Measurements from ENCODE around the gene TOM1L2. TPM values are rescaled to one million over a fixed set of nuclear protein-coding genes. Genes with fewer than 3 reads are reported as not detected.

TOM1L2 gene
- total and polyA plus RNA-seq, 2 of the 4 experiments (the other 2 are of a cell fraction) = 34.4 to 51.7 TPM

GRCh38 chr17:17842111-17842876 is 129.9 kb downstream of the TOM1L2 start (continued):
- no peak for TF ChIP-seq RFX5 (IDR thresholded peaks at IDR 0.05; ENCODE audit: low read depth, low read length)

DNA sequence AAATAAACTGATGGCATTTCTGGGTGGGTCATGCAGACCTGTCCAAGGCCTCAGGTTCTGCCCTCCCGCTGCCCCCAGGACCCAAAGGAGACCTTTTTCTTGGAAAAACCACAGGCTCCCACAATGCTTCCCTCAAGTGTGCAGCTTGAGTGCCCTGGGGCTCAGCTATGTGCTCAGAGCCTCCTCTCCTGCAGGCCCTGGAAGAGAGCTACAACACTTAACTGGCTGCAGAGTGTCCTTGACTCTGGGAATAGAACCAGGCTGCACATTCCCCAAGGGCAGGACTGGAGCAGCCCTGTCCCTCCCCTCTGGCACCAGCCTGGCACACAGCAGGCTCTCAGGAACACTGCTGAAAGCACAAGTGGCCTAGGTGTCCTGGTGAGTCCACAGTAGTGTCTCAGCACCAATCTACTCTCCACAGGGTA is 130.6 kb downstream of the TOM1L2 start:
- ATAC-seq (ENCODE audit: low read depth) (no peak), DNase-seq (no peak)
- H3K36me3 ChIP-seq (ENCODE audit: control insufficient read depth, insufficient read depth, low read length) = peaks cover 4% of the 10 kb centered on the region; the same call in 1 of the 2 replicates
- dilution Hi-C loops (cut with HindIII; ENCODE audit: low sequenced_read_pairs, unreplicated experiment) = no loop called here
- CTCF ChIA-PET = no interaction called here
- no CpG with 5 or more reads among the region's 1 CpG for WGBS, 2 experiments (ENCODE audit: extremely low coverage in 2 of 2, insufficient read length in 1 of 2)
- peak overlapping the region; percentile 82; the same call in 1 of the 2 replicates for H2BK120ac ChIP-seq (ENCODE audit: low read depth, low read length)
- intact Hi-C loops (cut with micrococcal nuclease) = no loop called here
- 0 out of 4 replicates have a peak overlapping the region, but pooled peaks of 1 of the 2 experiments have one; percentile 28 for H4K8ac ChIP-seq (ENCODE audit: low read depth in 2 of 2, low read length in 2 of 2)
- no peaks in the 10 kb centered on the region for H4K20me1 ChIP-seq (ENCODE audit: insufficient read depth, low read length)
- no peak overlapping the region for H3K27ac ChIP-seq (ENCODE audit: insufficient read depth, low read length)
- no peak overlapping the region for H3K18ac ChIP-seq (ENCODE audit: low read depth, low read length)
- H3K14ac ChIP-seq (replicated peaks; ENCODE audit: low read depth, low read length) = 0 out of 2 replicates have a peak overlapping the region, but pooled peaks have one; percentile 35
- no peak overlapping the region for H3K4me2 ChIP-seq (ENCODE audit: low read depth, low read length)
- BruUV-seq (replicated peaks) = no TSS peak
- peak overlapping the region; percentile 56 for H2AFZ ChIP-seq (replicated peaks; ENCODE audit: low read length, poor library complexity)
- in situ Hi-C loops (cut with MboI; ENCODE audit: low sequenced_read_pairs) = no loop called here
- H3K9ac ChIP-seq (ENCODE audit: low read depth, low read length) = no peak overlapping the region
- H3K27me3 ChIP-seq (ENCODE audit: control insufficient read depth, insufficient read depth, low read length) = no peaks in the 10 kb centered on the region
- no peak overlapping the region for H2BK5ac ChIP-seq (ENCODE audit: low read depth, low read length, poor library complexity, severe bottlenecking)
- H2BK20ac ChIP-seq (ENCODE audit: low read depth, low read length) = peak overlapping the region; percentile 72; the same call in 1 of the 2 replicates
- H3K4me1 ChIP-seq (ENCODE audit: control insufficient read depth, insufficient read depth, low read length) = peaks cover 30% of the 10 kb centered on the region
- H4K5ac ChIP-seq (ENCODE audit: low read depth, low read length) = no peak overlapping the region
- H3K4ac ChIP-seq (ENCODE audit: low read depth, low read length) = peak overlapping the region; percentile 98
- peaks cover 0 to 27% of the 10 kb centered on the region in 2 experiments; a peak in 2 of 4 replicates for H3K79me1 ChIP-seq (ENCODE audit: low read depth in 1 of 2, low read length in 2 of 2)
- POLR2A ChIA-PET (ENCODE audit: unreplicated experiment) = no interaction called here
- no peak overlapping the region for H3K4me3 ChIP-seq (ENCODE audit: insufficient read depth, low read depth, low read length)
- peak overlapping the region; percentile 48 for H2AK9ac ChIP-seq (replicated peaks; ENCODE audit: low read depth, low read length, poor library complexity)
- H2BK15ac ChIP-seq (ENCODE audit: low read depth, low read length) = no peak overlapping the region; the same call in 2 of the 3 replicates
- peaks cover 17% of the 10 kb centered on the region for H3K9me1 ChIP-seq (ENCODE audit: insufficient read depth, low read length)
- H3K56ac ChIP-seq (ENCODE audit: extremely low read depth, insufficient read depth, low read length) = no peak overlapping the region
- H4K91ac ChIP-seq (ENCODE audit: insufficient read depth, low read depth, low read length) = peak overlapping the region; percentile 58
- peak overlapping the region; percentile 34; the same call in 1 of the 2 replicates for H3K23ac ChIP-seq (ENCODE audit: low read depth, low read length)
- H2AK5ac ChIP-seq (ENCODE audit: low read depth, low read length) = peak overlapping the region; percentile 82; the same call in 1 of the 2 replicates
- no peaks in the 10 kb centered on the region for H3K9me3 ChIP-seq (ENCODE audit: control insufficient read depth, insufficient read depth, low read length)
- no peak for TF ChIP-seq RFX5 (IDR thresholded peaks at IDR 0.05; ENCODE audit: low read depth, low read length)
- no peak for TF ChIP-seq CEBPB (IDR thresholded peaks at IDR 0.05; ENCODE audit: low read depth, low read length)
- TF ChIP-seq MXI1 (IDR thresholded peaks at IDR 0.05; ENCODE audit: borderline replicate concordance, low read depth, low read length) = no peak
- TF ChIP-seq RCOR1 (IDR thresholded peaks at IDR 0.05; ENCODE audit: insufficient replicate concordance, low read length) = no peak
- TF ChIP-seq, protein P1, sequence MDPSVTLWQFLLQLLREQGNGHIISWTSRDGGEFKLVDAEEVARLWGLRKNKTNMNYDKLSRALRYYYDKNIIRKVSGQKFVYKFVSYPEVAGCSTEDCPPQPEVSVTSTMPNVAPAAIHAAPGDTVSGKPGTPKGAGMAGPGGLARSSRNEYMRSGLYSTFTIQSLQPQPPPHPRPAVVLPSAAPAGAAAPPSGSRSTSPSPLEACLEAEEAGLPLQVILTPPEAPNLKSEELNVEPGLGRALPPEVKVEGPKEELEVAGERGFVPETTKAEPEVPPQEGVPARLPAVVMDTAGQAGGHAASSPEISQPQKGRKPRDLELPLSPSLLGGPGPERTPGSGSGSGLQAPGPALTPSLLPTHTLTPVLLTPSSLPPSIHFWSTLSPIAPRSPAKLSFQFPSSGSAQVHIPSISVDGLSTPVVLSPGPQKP (IDR thresholded peaks at IDR 0.05; ENCODE audit: borderline replicate concordance, low read depth, low read length) = no peak
- no peak for TF ChIP-seq RAD21 (IDR thresholded peaks at IDR 0.05; ENCODE audit: low read length)
- TF ChIP-seq POLR2A (IDR thresholded peaks at IDR 0.05; ENCODE audit: low read depth, low read length) = no peak
- no peak for TF ChIP-seq CHD1 (IDR thresholded peaks at IDR 0.05; ENCODE audit: low read depth, low read length)
- no peak for TF ChIP-seq NFE2L2 (IDR thresholded peaks at IDR 0.05; ENCODE audit: low read depth, low read length)
- no peak for TF ChIP-seq FOS (IDR thresholded peaks at IDR 0.05; ENCODE audit: low read depth, low read length)
- no peak for TF ChIP-seq SMC3 (IDR thresholded peaks at IDR 0.05; ENCODE audit: low read depth, low read length)
- no peak for TF ChIP-seq CTCF (conservative IDR thresholded peaks at IDR 0.05; ENCODE audit: low read depth, low read length)
- TF ChIP-seq BHLHE40 (IDR thresholded peaks at IDR 0.05; ENCODE audit: low read depth, low read length) = no peak

All from IMR-90 (cell line).